Measurements from ENCODE around the gene THAP9.

GRCh38 chr4:82886147-82886942 is 14.2 kb upstream of the THAP9 start:
- TF ChIP-seq MAX (IDR thresholded peaks at IDR 0.05; ENCODE audit: low read depth) (no peak), CTCF (IDR thresholded peaks at IDR 0.05) (no peak), REST (IDR thresholded peaks at IDR 0.05; ENCODE audit: low read depth, low read length) (no peak), POLR2AphosphoS5 (IDR thresholded peaks at IDR 0.05; ENCODE audit: low read depth, low read length) (no peak; the same call in 1 of the 2 replicates), EP300 (IDR thresholded peaks at IDR 0.05; ENCODE audit: borderline replicate concordance in 1 of 2, low read depth in 1 of 2, low read length in 1 of 2) (no peak), PBX3 (IDR thresholded peaks at IDR 0.05) (no peak), NFIC (IDR thresholded peaks at IDR 0.05; ENCODE audit: borderline replicate concordance) (no peak), MXI1 (IDR thresholded peaks at IDR 0.05; ENCODE audit: low read depth, low read length) (no peak), RFX5 (IDR thresholded peaks at IDR 0.05; ENCODE audit: low read length) (no peak), USF2 (IDR thresholded peaks at IDR 0.05; ENCODE audit: borderline replicate concordance, low read depth, low read length) (no peak), JUND (IDR thresholded peaks at IDR 0.05) (no peak)

Data from SK-N-SH (cell line).